Loucy (cell line): Measurements from ENCODE around the gene CHST11.

Experiments
- H2AFZ ChIP-seq: fragments of 200-600 bp; sonication (generic); 2 replicates; pipeline ENCODE4 v1.6.0; 2016; ENCODE audit warnings: antibody characterized with exemption, mild to moderate bottlenecking, low read length, moderate library complexity
- H3F3A ChIP-seq: fragments of 200-600 bp; 2 replicates; pipeline ENCODE4 v1.6.0; 2016; ENCODE audit warnings: antibody characterized with exemption, low read depth, mild to moderate bottlenecking
- H3K27me3 ChIP-seq: fragments of 200-600 bp; sonication (generic); 2 replicates; pipeline ENCODE4 v1.6.1; 2014; ENCODE audit warnings: low read length, mild to moderate bottlenecking; ENCODE audit not compliant: insufficient read depth, poor library complexity, severe bottlenecking
- H3K36me3 ChIP-seq: fragments of 200-600 bp; sonication (generic); 2 replicates; pipeline ENCODE4 v1.6.1; 2016; ENCODE audit warnings: low read length; ENCODE audit not compliant: insufficient read depth
- H3K4me1 ChIP-seq: fragments of 200-600 bp; sonication (generic); 2 replicates; pipeline ENCODE4 v1.5.1; 2014; ENCODE audit warnings: low read length, mild to moderate bottlenecking; ENCODE audit not compliant: insufficient read depth, poor library complexity, severe bottlenecking
- H3K4me2 ChIP-seq: fragments of 200-600 bp; sonication (generic); 2 replicates; pipeline ENCODE4 v1.6.0; 2014; ENCODE audit warnings: antibody characterized with exemption, low read length, low read depth, mild to moderate bottlenecking; ENCODE audit not compliant: poor library complexity, severe bottlenecking
- H3K4me3 ChIP-seq: fragments of 200-600 bp; sonication (generic); 2 replicates; pipeline ENCODE4 v1.5.1; 2014; ENCODE audit warnings: low read length, mild to moderate bottlenecking, mixed read lengths; ENCODE audit not compliant: poor library complexity, severe bottlenecking
- H3K79me2 ChIP-seq: fragments of 200-600 bp; sonication (generic); 2 replicates; pipeline ENCODE4 v1.6.1; 2014; ENCODE audit warnings: low read length; ENCODE audit not compliant: insufficient read depth
- H3K9ac ChIP-seq: fragments of 200-600 bp; sonication (generic); 2 replicates; pipeline ENCODE4 v1.6.0; 2014; ENCODE audit warnings: mild to moderate bottlenecking, low read depth, low read length, moderate library complexity; ENCODE audit not compliant: poor library complexity, severe bottlenecking
- H3K9me2 ChIP-seq: fragments of 200-600 bp; sonication (generic); replicated peaks from 2 replicates; pipeline ENCODE4 v1.6.1; 2016; ENCODE audit warnings: low read depth, low read length, mixed read lengths
- H3K9me3 ChIP-seq: fragments of 200-600 bp; sonication (generic); 2 replicates; pipeline ENCODE4 v1.6.1; 2014; ENCODE audit warnings: mild to moderate bottlenecking, antibody characterized with exemption, low read length, low read depth; ENCODE audit not compliant: insufficient read depth
- H4K20me1 ChIP-seq: fragments of 200-600 bp; sonication (generic); 2 replicates; pipeline ENCODE4 v1.6.0; 2014; ENCODE audit warnings: antibody characterized with exemption, low read length, mild to moderate bottlenecking; ENCODE audit not compliant: insufficient read depth, poor library complexity, severe bottlenecking
- CTCF ChIP-seq: fragments of 200-600 bp; sonication (generic); conservative IDR thresholded peaks from 2 replicates; pipeline ENCODE4 v1.5.1; 2014; ENCODE audit warnings: mild to moderate bottlenecking, antibody characterized with exemption, low read length
- EZH2phosphoT487 ChIP-seq: fragments of 200-600 bp; IDR thresholded peaks from 2 replicates; pipeline ENCODE4 v1.6.1; 2018; ENCODE audit warnings: antibody characterized with exemption, mild to moderate bottlenecking, moderate library complexity, borderline replicate concordance

The CHST11 gene

DNA sequence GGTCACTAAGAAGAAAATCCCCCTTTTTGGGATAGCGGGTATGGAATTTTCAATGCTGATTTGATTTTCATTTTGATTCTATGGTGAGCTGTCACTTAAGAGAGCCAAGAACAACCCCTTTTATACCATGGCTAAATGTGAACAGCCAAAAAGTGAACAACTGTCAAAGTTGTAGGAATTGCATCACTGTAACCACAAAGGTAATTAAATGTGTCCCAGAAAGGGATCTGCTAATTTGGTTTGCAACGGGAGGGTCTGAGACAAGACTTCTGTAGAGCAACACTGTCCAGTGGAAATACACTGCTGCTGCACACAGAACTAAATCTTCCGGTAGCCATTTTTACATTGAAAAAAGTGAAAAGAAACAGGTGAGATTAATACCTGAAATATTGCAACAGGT is 14.6 kb downstream of the CHST11 start:
- H4K20me1 ChIP-seq: peaks cover 75% of the 10 kb centered on the region
- peak overlapping the region; percentile 98 for H3K4me2 ChIP-seq
- H3K9ac ChIP-seq: peak overlapping the region; percentile 57
- no peaks in the 10 kb centered on the region for H3K9me3 ChIP-seq
- peaks cover 89% of the 10 kb centered on the region for H3K4me1 ChIP-seq
- H3K79me2 ChIP-seq: peaks cover 95% of the 10 kb centered on the region
- H3K36me3 ChIP-seq: peaks cover 17% of the 10 kb centered on the region; the same call in 1 of the 2 replicates
- no peak overlapping the region for H2AFZ ChIP-seq
- no peaks in the 10 kb centered on the region for H3K9me2 ChIP-seq
- H3K4me3 ChIP-seq: peak overlapping the region; percentile 55
- no peaks in the 10 kb centered on the region for H3K27me3 ChIP-seq
- TF ChIP-seq EZH2phosphoT487: no peak
- TF ChIP-seq CTCF: no peak
- peaks cover 16% of the 10 kb centered on the region; the same call in 1 of the 2 replicates for H3F3A ChIP-seq

- peak overlapping the region; percentile 55 for H3K4me3 ChIP-seq
- no peaks in the 10 kb centered on the region for H3K9me3 ChIP-seq
- H2AFZ ChIP-seq: no peak overlapping the region
- no peak for TF ChIP-seq CTCF
- no peak for TF ChIP-seq EZH2phosphoT487
- H3K9me2 ChIP-seq: no peaks in the 10 kb centered on the region
- peaks cover 90% of the 10 kb centered on the region for H3K4me1 ChIP-seq
- H3K9ac ChIP-seq: peak overlapping the region; percentile 57
- no peaks in the 10 kb centered on the region for H3K27me3 ChIP-seq
- H3K36me3 ChIP-seq: peaks cover 21% of the 10 kb centered on the region; the same call in 1 of the 2 replicates
- H3K79me2 ChIP-seq: peaks cover 95% of the 10 kb centered on the region
- peaks cover 5% of the 10 kb centered on the region; the same call in 1 of the 2 replicates for H3F3A ChIP-seq
- peaks cover 72% of the 10 kb centered on the region for H4K20me1 ChIP-seq
- peak overlapping the region; percentile 98 for H3K4me2 ChIP-seq
Measured at GRCh38 chr12:104472748-104473147, 16.0 kb downstream of the CHST11 start.

DNA sequence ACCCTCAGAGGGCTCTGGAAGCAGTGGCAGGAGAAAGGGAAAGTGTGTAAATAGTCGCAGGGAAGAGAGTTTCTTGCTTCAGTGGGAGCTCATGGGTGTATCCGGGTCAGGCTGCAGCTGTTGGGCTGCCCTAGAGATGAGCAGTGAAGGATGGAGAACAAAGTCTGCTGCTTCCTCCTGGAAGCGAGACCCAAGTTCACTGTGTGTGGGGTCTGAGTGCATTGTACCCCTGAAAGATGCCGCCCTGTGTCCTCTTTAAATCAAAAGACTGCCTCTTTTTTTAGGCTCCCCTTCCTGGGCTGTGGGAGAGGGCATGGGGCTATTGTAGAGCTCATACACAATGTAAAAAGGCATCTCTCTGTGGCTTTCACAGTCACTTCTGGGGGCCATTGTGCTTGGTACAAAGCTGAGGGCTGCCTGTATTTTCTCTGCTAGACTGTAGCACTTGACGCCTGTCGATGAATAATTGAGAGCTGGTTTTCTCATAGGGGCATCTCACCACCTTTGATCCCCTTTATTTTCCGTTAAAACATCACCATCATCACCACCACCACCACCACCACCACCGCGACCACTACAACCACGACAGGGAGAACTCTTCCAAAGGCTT is 16.7 kb downstream of the CHST11 start:
- Histone ChIP-seq H3F3A (peaks cover 8% of the 10 kb centered on the region; the same call in 1 of the 2 replicates), H3K27me3 (no peaks in the 10 kb centered on the region), H4K20me1 (peaks cover 65% of the 10 kb centered on the region), H3K79me2 (peaks cover 95% of the 10 kb centered on the region), H2AFZ (no peak overlapping the region), H3K36me3 (peaks cover 21% of the 10 kb centered on the region; the same call in 1 of the 2 replicates), H3K4me1 (peaks cover 90% of the 10 kb centered on the region), H3K9ac (peak overlapping the region; percentile 57), H3K9me2 (no peaks in the 10 kb centered on the region), H3K9me3 (no peaks in the 10 kb centered on the region), H3K4me2 (peak overlapping the region; percentile 98), H3K4me3 (peak overlapping the region; percentile 55)
- TF ChIP-seq CTCF (no peak), EZH2phosphoT487 (no peak)
